WERI-Rb-1 (cell line): ENCODE measurements around the gene OSBPL8.
"Not testable (repeated sequence)": the region's sequence is repeated elsewhere in the genome, so short reads cannot be mapped to it uniquely, and the experiment has no call there.

Source experiments
- DNase-seq: peaks from one replicate; pipeline ENCODE4 v3.0.0-alpha.2; 2020
- H3K27ac ChIP-seq: fragments of 250-450 bp; sonication (Bioruptor Pico); 2 replicates; pipeline ENCODE4 v1.5.1; 2020; ENCODE audit warnings: mild to moderate bottlenecking, moderate library complexity
- H3K27me3 ChIP-seq: fragments of 250-450 bp; sonication (Bioruptor Pico); 2 replicates; pipeline ENCODE4 v1.5.1; 2021; ENCODE audit warnings: mild to moderate bottlenecking, low read depth, moderate library complexity; ENCODE audit not compliant: insufficient read depth, severe bottlenecking
- H3K36me3 ChIP-seq: fragments of 250-450 bp; sonication (Bioruptor Pico); 2 replicates; pipeline ENCODE4 v1.5.1; 2020; ENCODE audit warnings: mild to moderate bottlenecking, moderate library complexity
- H3K4me3 ChIP-seq: 2 replicates; pipeline ENCODE4 v1.5.1; 2011; ENCODE audit warnings: low read depth, mild to moderate bottlenecking, control low read depth, low read length
- H3K9me3 ChIP-seq: fragments of 250-450 bp; sonication (Bioruptor Pico); 2 replicates; pipeline ENCODE4 v1.5.1; 2021; ENCODE audit warnings: mild to moderate bottlenecking, moderate library complexity; ENCODE audit not compliant: severe bottlenecking
- TF ChIP-seq, protein P1 (sequence below): IDR thresholded peaks from 2 replicates; pipeline ENCODE4 v1.5.1; 2011; ENCODE audit warnings: low read depth, mild to moderate bottlenecking, control low read depth, inconsistent platforms, low read length

The OSBPL8 gene

DNA sequence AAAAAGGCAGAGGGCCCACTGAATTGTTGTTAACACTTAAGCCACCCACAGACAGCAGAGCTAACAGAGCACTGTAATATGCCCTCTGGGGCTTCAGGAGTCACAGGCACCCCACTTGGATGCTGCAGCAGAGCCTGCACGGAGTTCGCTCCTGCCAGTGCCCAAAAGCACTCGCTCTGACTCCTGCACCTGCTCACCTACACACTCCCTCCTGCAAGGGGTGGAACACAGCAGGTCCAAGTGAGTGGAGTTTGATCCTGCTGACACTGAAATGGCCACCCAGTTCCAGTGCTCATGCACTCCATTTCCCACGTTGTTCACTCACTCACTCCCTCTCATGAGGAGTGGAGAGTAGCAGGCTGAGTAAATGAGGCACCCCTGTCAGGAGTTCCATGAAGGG lies 68.8 kb downstream of the OSBPL8 start:
- Histone ChIP-seq H3K27me3 (no peaks in the 10 kb centered on the region), H3K9me3 (no peaks in the 10 kb centered on the region), H3K36me3 (peaks cover 25% of the 10 kb centered on the region), H3K4me3 (no peak overlapping the region), H3K27ac (no peak overlapping the region)
- no peak for DNase-seq
- TF ChIP-seq, protein P1, sequence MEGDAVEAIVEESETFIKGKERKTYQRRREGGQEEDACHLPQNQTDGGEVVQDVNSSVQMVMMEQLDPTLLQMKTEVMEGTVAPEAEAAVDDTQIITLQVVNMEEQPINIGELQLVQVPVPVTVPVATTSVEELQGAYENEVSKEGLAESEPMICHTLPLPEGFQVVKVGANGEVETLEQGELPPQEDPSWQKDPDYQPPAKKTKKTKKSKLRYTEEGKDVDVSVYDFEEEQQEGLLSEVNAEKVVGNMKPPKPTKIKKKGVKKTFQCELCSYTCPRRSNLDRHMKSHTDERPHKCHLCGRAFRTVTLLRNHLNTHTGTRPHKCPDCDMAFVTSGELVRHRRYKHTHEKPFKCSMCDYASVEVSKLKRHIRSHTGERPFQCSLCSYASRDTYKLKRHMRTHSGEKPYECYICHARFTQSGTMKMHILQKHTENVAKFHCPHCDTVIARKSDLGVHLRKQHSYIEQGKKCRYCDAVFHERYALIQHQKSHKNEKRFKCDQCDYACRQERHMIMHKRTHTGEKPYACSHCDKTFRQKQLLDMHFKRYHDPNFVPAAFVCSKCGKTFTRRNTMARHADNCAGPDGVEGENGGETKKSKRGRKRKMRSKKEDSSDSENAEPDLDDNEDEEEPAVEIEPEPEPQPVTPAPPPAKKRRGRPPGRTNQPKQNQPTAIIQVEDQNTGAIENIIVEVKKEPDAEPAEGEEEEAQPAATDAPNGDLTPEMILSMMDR: no peak

DNA sequence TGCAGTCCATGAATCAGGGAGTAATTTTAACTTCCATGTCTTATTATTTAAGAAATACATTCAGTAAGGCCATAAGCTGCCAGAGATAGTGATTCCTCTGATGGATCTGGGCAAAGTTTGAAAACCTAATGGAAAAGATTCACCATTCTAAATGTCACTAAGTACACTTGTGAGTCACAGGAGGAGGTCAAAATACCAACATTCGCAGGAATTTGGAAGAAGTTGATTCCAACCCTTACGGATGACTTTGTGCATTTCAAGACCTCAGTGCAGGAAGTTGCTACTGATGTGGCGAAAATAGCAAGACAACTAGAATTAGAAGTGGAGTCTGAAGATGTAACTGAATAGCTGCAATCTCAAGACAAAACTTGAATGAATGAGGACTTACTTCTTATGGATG lies 69.8 kb downstream of the OSBPL8 start:
- no peaks in the 10 kb centered on the region for H3K27me3 ChIP-seq
- H3K36me3 ChIP-seq: peaks cover 28% of the 10 kb centered on the region
- TF ChIP-seq, protein P1: no peak
- no peaks in the 10 kb centered on the region for H3K9me3 ChIP-seq
- no peak overlapping the region for H3K4me3 ChIP-seq
- DNase-seq: no peak
- no peak overlapping the region for H3K27ac ChIP-seq

DNA sequence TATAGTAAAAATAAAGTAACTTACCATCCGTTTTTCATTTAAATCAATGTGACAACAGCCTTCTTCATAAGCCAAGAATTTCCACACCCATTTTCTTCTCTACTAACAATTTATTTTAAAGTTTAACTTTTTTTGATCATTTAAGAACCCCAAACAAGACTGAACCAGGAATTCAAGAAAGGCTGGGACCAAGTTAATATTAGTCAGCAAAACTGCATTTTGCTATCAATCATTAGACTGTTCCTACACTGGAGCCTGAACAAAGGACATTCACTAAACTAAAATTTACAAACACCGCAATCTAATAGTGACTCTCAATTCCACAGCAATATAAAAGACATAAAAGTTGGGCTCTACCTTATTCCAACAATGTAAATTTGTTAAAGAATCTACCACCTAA lies 73.6 kb downstream of the OSBPL8 start:
- Histone ChIP-seq H3K36me3 (peaks cover 42% of the 10 kb centered on the region), H3K4me3 (no peak overlapping the region), H3K9me3 (no peaks in the 10 kb centered on the region), H3K27ac (no peak overlapping the region), H3K27me3 (no peaks in the 10 kb centered on the region)
- TF ChIP-seq, protein P1: no peak
- DNase-seq: no peak

DNA sequence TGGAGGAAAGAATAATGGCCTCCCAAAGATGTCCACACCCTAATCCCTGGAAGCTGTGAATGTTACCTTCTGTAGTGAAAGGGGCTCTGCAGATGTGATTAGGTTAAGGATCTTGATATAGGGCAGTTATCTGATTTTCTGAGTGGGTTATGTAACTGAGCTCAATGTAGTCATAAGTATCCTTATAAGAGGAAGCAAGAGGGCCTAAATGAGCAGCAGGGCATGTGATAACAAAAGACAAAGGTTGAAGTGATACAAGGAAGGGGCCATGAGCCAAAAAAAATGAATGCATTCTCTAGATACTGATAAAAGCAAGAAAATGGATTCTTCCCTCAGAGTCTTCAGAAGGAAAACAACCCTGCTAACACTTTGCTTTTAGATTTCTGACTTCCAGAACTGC lies 78.8 kb downstream of the OSBPL8 start:
- H3K36me3 ChIP-seq: peaks cover 27% of the 10 kb centered on the region
- TF ChIP-seq, protein P1: no peak
- no peaks in the 10 kb centered on the region for H3K27me3 ChIP-seq
- H3K9me3 ChIP-seq: no peaks in the 10 kb centered on the region
- DNase-seq: no peak
- no peak overlapping the region for H3K4me3 ChIP-seq
- H3K27ac ChIP-seq: no peak overlapping the region

- H3K4me3 ChIP-seq: no peak overlapping the region
- H3K27ac ChIP-seq: no peak overlapping the region
- no peaks in the 10 kb centered on the region for H3K9me3 ChIP-seq
- DNase-seq: no peak
- TF ChIP-seq, protein P1: no peak
- no peaks in the 10 kb centered on the region for H3K27me3 ChIP-seq
- peaks cover 26% of the 10 kb centered on the region for H3K36me3 ChIP-seq
Observed at GRCh38 chr12:76478045-76478444, 81.5 kb downstream of the OSBPL8 start.

DNA sequence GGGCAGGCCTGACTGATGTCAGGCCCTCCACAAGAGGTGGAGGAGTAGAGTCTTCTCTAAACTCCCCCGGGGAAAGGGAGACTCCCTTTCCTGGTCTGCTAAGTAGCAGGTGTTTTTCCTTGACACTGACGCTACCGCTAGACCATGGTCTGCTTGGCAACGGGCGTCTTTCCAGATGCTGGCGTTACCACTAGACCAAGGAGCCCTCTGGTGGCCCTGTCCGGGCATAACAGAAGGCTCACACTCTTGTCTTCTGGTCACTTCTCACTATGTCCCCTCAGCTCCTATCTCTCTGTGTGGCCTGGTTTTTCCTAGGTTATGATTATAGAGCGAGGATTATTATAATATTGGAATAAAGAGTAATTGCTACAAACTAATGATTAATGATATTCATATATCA lies 86.7 kb downstream of the OSBPL8 start:
- not testable (repeated sequence) for H3K4me3 ChIP-seq, H3K27ac ChIP-seq, H3K27me3 ChIP-seq, H3K36me3 ChIP-seq, H3K9me3 ChIP-seq
- TF ChIP-seq, protein P1: peak; percentile 24; the same call in 1 of the 2 replicates
- peak; percentile 32 for DNase-seq
